Effector memory CD4-positive, alpha-beta T cell (primary cell): ENCODE data around the gene PCDHGA9.
"Not testable (repeated sequence)": the region's sequence is repeated elsewhere in the genome, so short reads cannot be mapped to it uniquely, and the experiment has no call there.

Source experiments
- DNase-seq, 3 donors: peaks; one replicate each; pipeline ENCODE4 v3.0.0-alpha.2; 2020
- H3K27ac ChIP-seq: 2 replicates; pipeline ENCODE4 v1.7.0; 2013; ENCODE audit warnings: mild to moderate bottlenecking, low read length, moderate library complexity; ENCODE audit not compliant: insufficient read depth, poor library complexity, severe bottlenecking
- H3K27me3 ChIP-seq: replicated peaks from 2 replicates; pipeline ENCODE4 v1.7.0; 2013; ENCODE audit warnings: mild to moderate bottlenecking, low read length; ENCODE audit not compliant: insufficient read depth, control insufficient read depth, poor library complexity, severe bottlenecking
- H3K36me3 ChIP-seq: 2 replicates; pipeline ENCODE4 v1.7.0; 2013; ENCODE audit warnings: mild to moderate bottlenecking, low read length, moderate library complexity; ENCODE audit not compliant: control insufficient read depth, insufficient read depth
- H3K4me1 ChIP-seq: 2 replicates; pipeline ENCODE4 v1.7.0; 2013; ENCODE audit warnings: low read length, mild to moderate bottlenecking; ENCODE audit not compliant: control insufficient read depth, insufficient read depth, poor library complexity, severe bottlenecking
- H3K4me3 ChIP-seq: 2 replicates; pipeline ENCODE4 v1.7.0; 2013; ENCODE audit warnings: low read length, low read depth, mild to moderate bottlenecking; ENCODE audit not compliant: insufficient read depth, poor library complexity, severe bottlenecking
- H3K9me3 ChIP-seq: 2 replicates; pipeline ENCODE4 v1.7.0; 2013; ENCODE audit warnings: mild to moderate bottlenecking, low read length, moderate library complexity; ENCODE audit not compliant: control insufficient read depth

PCDHGA9 gene

GRCh38 chr5:141384471-141385267 lies 17.9 kb upstream of the PCDHGA9 start:
- Histone ChIP-seq H3K4me3 (no peak overlapping the region), H3K36me3 (no peaks in the 10 kb centered on the region), H3K4me1 (no peaks in the 10 kb centered on the region), H3K27me3 (peaks cover 8% of the 10 kb centered on the region), H3K27ac (no peak overlapping the region), H3K9me3 (peaks cover 9% of the 10 kb centered on the region)
- no peak for DNase-seq

GRCh38 chr5:141387557-141388311 lies 14.8 kb upstream of the PCDHGA9 start, which contains the start of gene PCDHGB4:
Gene PCDHGB4 (plus strand): TSS chr5:141387698. CDS start chr5:141387885, 187 bp downstream.
- not testable (repeated sequence) for H3K4me1 ChIP-seq, H3K4me3 ChIP-seq, H3K27ac ChIP-seq, DNase-seq, H3K9me3 ChIP-seq, H3K27me3 ChIP-seq, H3K36me3 ChIP-seq

- H3K4me1 ChIP-seq, result no peaks in the 10 kb centered on the region
- H3K36me3 ChIP-seq, result no peaks in the 10 kb centered on the region
- H3K9me3 ChIP-seq, result peaks cover 9% of the 10 kb centered on the region
- no peak overlapping the region for H3K27ac ChIP-seq
- H3K27me3 ChIP-seq, result peaks cover 8% of the 10 kb centered on the region
- H3K4me3 ChIP-seq, result no peak overlapping the region
- DNase-seq, result no peak
Measured at GRCh38 chr5:141388661-141389060, 13.9 kb upstream of the PCDHGA9 start.

- Histone ChIP-seq H3K9me3 (peaks cover 9% of the 10 kb centered on the region), H3K36me3 (no peaks in the 10 kb centered on the region), H3K4me1 (no peaks in the 10 kb centered on the region), H3K27me3 (peaks cover 8% of the 10 kb centered on the region), H3K27ac (no peak overlapping the region), H3K4me3 (no peak overlapping the region)
- no peak for DNase-seq
Measured at GRCh38 chr5:141389153-141390042, 13.2 kb upstream of the PCDHGA9 start.

- H3K27me3 ChIP-seq, result peaks cover 6% of the 10 kb centered on the region
- no peak within 1 kb of the TSS for H3K27ac ChIP-seq
- H3K4me1 ChIP-seq, result no peaks in the 10 kb centered on the region
- no peak for DNase-seq
- no peaks in the 10 kb centered on the region for H3K36me3 ChIP-seq
- H3K9me3 ChIP-seq, result peaks cover 9% of the 10 kb centered on the region
- H3K4me3 ChIP-seq, result no peak within 1 kb of the TSS
Measured at GRCh38 chr5:141392429-141393198, 10.0 kb upstream of the PCDHGA9 start, which contains the start of gene PCDHGA8. Gene PCDHGA8 (plus strand): TSS chr5:141392633. CDS start chr5:141392814, 181 bp downstream.

- Histone ChIP-seq H3K4me1 (no peaks in the 10 kb centered on the region), H3K27me3 (peaks cover 6% of the 10 kb centered on the region), H3K4me3 (no peak overlapping the region), H3K9me3 (peaks cover 9% of the 10 kb centered on the region), H3K36me3 (no peaks in the 10 kb centered on the region), H3K27ac (no peak overlapping the region)
- DNase-seq, result no peak
Measured at GRCh38 chr5:141393267-141393666, 9.3 kb upstream of the PCDHGA9 start.

GRCh38 chr5:141394401-141395187 lies 8.0 kb upstream of the PCDHGA9 start:
- not testable (repeated sequence) for H3K36me3 ChIP-seq, DNase-seq, H3K27ac ChIP-seq, H3K4me3 ChIP-seq, H3K4me1 ChIP-seq, H3K9me3 ChIP-seq
- H3K27me3 ChIP-seq, result peaks cover 13% of the 10 kb centered on the region

- not testable (repeated sequence) for DNase-seq, H3K36me3 ChIP-seq, H3K4me1 ChIP-seq, H3K9me3 ChIP-seq, H3K4me3 ChIP-seq, H3K27ac ChIP-seq
- peaks cover 16% of the 10 kb centered on the region for H3K27me3 ChIP-seq
Measured at GRCh38 chr5:141397756-141398551, 4.6 kb upstream of the PCDHGA9 start, which contains the start of gene PCDHGB5. Gene PCDHGB5 (plus strand): TSS chr5:141397947. CDS start chr5:141398128, 181 bp downstream.
